Esophagus muscularis mucosa (tissue), 3 donors: ENCODE results near the gene WDFY3.

Experiments
- POLR2AphosphoS5 ChIP-seq, 2 donors: sonication (generic); formaldehyde crosslinking; IDR thresholded peaks; one replicate each; pipeline ENCODE4 v1.6.1; 2017; ENCODE audit warnings: antibody characterized with exemption in 2 of 2
- TF ChIP-seq, protein P1 (sequence below), 3 experiments: fragments of 200-600 bp in 2 of 3; fragments of 450-650 bp in 1 of 3; sonication (generic) in 2 of 3; IDR thresholded peaks; one replicate each; pipeline ENCODE4 v1.5.1; 2017 to 2019; ENCODE audit warnings: antibody characterized with exemption in 3 of 3, mild to moderate bottlenecking in 2 of 3, moderate library complexity in 1 of 3

DNA sequence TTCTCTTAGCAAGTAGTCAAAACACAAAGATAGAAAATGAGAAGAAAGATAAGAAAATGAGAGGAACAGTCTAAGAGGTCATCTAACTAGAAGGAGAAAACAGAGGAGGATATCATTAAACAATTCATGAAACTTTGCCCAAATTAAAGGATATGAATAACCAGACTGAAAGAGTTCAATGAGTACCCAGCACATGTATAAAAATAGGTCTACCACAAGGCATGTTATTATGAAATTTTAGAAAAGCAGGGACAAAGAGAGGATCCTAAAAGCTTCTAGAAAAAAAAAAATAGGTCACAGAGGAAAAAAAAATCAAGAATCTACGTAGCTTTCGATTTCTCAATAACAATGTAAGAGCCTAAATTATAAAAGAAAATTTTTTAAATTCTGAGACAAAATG lies 118.5 kb downstream of the WDFY3 start:
- no peak for TF ChIP-seq POLR2AphosphoS5 (IDR thresholded peaks at IDR 0.05)
- TF ChIP-seq, protein P1, sequence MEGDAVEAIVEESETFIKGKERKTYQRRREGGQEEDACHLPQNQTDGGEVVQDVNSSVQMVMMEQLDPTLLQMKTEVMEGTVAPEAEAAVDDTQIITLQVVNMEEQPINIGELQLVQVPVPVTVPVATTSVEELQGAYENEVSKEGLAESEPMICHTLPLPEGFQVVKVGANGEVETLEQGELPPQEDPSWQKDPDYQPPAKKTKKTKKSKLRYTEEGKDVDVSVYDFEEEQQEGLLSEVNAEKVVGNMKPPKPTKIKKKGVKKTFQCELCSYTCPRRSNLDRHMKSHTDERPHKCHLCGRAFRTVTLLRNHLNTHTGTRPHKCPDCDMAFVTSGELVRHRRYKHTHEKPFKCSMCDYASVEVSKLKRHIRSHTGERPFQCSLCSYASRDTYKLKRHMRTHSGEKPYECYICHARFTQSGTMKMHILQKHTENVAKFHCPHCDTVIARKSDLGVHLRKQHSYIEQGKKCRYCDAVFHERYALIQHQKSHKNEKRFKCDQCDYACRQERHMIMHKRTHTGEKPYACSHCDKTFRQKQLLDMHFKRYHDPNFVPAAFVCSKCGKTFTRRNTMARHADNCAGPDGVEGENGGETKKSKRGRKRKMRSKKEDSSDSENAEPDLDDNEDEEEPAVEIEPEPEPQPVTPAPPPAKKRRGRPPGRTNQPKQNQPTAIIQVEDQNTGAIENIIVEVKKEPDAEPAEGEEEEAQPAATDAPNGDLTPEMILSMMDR (IDR thresholded peaks at IDR 0.05), result no peak
